HepG2 (cell line): ENCODE results near the gene PEX11B.

Experiments
- ATF2 ChIP-seq: sonication (generic); formaldehyde crosslinking; IDR thresholded peaks from 2 replicates; pipeline ENCODE4 v1.4.0; 2020; ENCODE audit warnings: missing genetic modification reagents
- ATF6 ChIP-seq: sonication (generic); formaldehyde crosslinking; conservative IDR thresholded peaks from 2 replicates; pipeline ENCODE4 v1.4.0; 2020; ENCODE audit warnings: missing genetic modification reagents
- UBTF ChIP-seq: sonication (generic); formaldehyde crosslinking; IDR thresholded peaks from 2 replicates; pipeline ENCODE4 v1.4.0; 2020; ENCODE audit warnings: mild to moderate bottlenecking, missing genetic modification reagents
- ZBTB37 ChIP-seq: sonication (generic); formaldehyde crosslinking; IDR thresholded peaks from 2 replicates; pipeline ENCODE4 v1.4.0; 2020; ENCODE audit warnings: mild to moderate bottlenecking, missing genetic modification reagents
- ZBTB49 ChIP-seq: sonication (generic); formaldehyde crosslinking; IDR thresholded peaks from 2 replicates; pipeline ENCODE4 v1.4.0; 2020; ENCODE audit warnings: missing genetic modification reagents, borderline replicate concordance
- ZHX1 ChIP-seq: sonication (generic); formaldehyde crosslinking; IDR thresholded peaks from 2 replicates; pipeline ENCODE4 v1.8.1; 2022; ENCODE audit warnings: low read depth, mild to moderate bottlenecking, missing genetic modification reagents
- ZNF609 ChIP-seq: sonication (generic); formaldehyde crosslinking; IDR thresholded peaks from 2 replicates; pipeline ENCODE4 v1.4.0; 2020; ENCODE audit warnings: mild to moderate bottlenecking, missing genetic modification reagents, borderline replicate concordance

- TF ChIP-seq ZBTB49 (CRISPR knock-in tag) (no peak), ATF2 (CRISPR knock-in tag) (no peak), UBTF (CRISPR knock-in tag) (no peak), ZBTB37 (CRISPR knock-in tag) (no peak), ATF6 (CRISPR knock-in tag) (no peak), ZNF609 (CRISPR knock-in tag) (no peak), ZHX1 (no peak)
Measured at GRCh38 chr1:145884675-145885074, 33.8 kb downstream of the PEX11B start.
